ENCODE data around the gene INSM1. TPM values are rescaled to one million over a fixed set of nuclear protein-coding genes. Genes with fewer than 3 reads are reported as not detected.
A peak's percentile ranks its signal among the peaks of the same experiment; 100 is the strongest.

INSM1 gene
- total RNA-seq, 1 experiment from 2014 or later: 3.3 TPM

DNA sequence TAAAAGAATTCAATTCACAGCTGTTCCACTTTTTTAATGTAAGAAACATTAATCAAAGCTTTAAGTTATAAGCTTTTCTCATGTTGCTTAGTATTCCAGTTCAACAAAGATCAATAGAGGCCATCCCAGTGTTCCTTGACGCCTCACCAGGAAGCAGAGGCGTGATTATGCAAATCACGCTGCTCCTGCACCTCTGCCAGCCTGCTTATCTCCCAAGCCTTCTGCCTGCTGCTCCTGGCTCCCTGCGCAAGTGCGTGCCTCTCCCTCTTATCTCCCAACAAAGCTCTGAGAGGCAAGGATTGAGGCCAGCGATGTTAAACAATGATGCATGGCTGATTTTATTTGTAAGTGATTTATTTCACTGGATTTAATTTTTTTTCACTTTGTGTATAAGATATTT lies 42.8 kb downstream of the INSM1 start:
- Mint-ChIP-seq H3K27me3 (ENCODE audit: low read depth) (no peaks in the 10 kb centered on the region), H3K36me3 (no peaks in the 10 kb centered on the region), H3K9me3 (no peaks in the 10 kb centered on the region), H3K27ac (peak overlapping the region; percentile 27; the same call in 1 of the 2 replicates), H3K4me3 (no peak overlapping the region), H3K4me1 (peaks cover 61% of the 10 kb centered on the region)
- DNase-seq (ENCODE audit: low spot score): peak; percentile 48
- POLR2A ChIA-PET: no interaction called here
- TF ChIP-seq, protein P1, sequence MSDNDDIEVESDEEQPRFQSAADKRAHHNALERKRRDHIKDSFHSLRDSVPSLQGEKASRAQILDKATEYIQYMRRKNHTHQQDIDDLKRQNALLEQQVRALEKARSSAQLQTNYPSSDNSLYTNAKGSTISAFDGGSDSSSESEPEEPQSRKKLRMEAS (CRISPR knock-in tag; IDR thresholded peaks at IDR 0.05): peak; percentile 67; the same call in 1 of the 2 replicates
- TF ChIP-seq, protein P2, sequence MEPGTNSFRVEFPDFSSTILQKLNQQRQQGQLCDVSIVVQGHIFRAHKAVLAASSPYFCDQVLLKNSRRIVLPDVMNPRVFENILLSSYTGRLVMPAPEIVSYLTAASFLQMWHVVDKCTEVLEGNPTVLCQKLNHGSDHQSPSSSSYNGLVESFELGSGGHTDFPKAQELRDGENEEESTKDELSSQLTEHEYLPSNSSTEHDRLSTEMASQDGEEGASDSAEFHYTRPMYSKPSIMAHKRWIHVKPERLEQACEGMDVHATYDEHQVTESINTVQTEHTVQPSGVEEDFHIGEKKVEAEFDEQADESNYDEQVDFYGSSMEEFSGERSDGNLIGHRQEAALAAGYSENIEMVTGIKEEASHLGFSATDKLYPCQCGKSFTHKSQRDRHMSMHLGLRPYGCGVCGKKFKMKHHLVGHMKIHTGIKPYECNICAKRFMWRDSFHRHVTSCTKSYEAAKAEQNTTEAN (CRISPR knock-in tag; IDR thresholded peaks at IDR 0.05): no peak
- TF ChIP-seq, protein P3, sequence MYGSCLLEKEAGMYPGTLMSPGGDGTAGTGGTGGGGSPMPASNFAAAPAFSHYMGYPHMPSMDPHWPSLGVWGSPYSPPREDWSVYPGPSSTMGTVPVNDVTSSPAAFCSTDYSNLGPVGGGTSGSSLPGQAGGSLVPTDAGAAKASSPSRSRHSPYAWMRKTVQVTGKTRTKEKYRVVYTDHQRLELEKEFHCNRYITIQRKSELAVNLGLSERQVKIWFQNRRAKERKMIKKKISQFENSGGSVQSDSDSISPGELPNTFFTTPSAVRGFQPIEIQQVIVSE (CRISPR knock-in tag; IDR thresholded peaks at IDR 0.05; ENCODE audit: borderline replicate concordance): no peak
- TF ChIP-seq ZNF671 (CRISPR knock-in tag; IDR thresholded peaks at IDR 0.05): no peak
- CTCF ChIA-PET: interaction anchor here (2.3 kb wide), 1 partner anchor 183 kb away, joined by 14 read pairs; no protein-coding TSS in a partner anchor
- ATAC-seq: peak; percentile 91

DNA sequence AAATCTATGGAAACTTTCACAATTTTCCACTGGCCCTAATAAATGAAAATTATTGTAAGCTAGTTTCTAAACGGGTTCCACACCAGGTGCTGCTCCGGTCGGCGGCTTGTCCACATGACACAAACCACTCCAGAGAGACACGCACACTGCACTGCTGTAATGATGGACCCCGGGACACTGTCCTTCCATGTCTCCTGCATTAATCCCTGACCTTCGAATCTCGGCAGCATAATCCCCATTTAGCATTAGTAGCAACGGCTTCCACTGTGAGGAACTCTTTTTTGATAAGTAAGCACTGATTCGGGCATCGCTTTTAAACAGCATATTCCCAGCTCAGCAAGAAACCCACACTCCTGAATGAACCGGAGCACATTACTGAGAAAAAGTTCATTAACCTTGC lies 43.5 kb downstream of the INSM1 start:
- no peaks in the 10 kb centered on the region for H3K9me3 Mint-ChIP-seq
- H3K36me3 Mint-ChIP-seq: no peaks in the 10 kb centered on the region
- H3K27ac Mint-ChIP-seq: no peak overlapping the region
- ATAC-seq: no peak
- CTCF ChIA-PET: interaction anchor here (0.8 to 2.3 kb wide), 2 partner anchors 41 to 183 kb away, joined by 4 to 14 read pairs; no protein-coding TSS in a partner anchor
- POLR2A ChIA-PET: no interaction called here
- H3K4me3 Mint-ChIP-seq: no peak overlapping the region
- DNase-seq (ENCODE audit: low spot score): no peak
- H3K4me1 Mint-ChIP-seq: peaks cover 61% of the 10 kb centered on the region
- TF ChIP-seq MYBL2 (CRISPR knock-in tag; IDR thresholded peaks at IDR 0.05) (no peak), SMAD3 (CRISPR knock-in tag; IDR thresholded peaks at IDR 0.05; ENCODE audit: borderline replicate concordance) (no peak)
- TF ChIP-seq, protein P4, sequence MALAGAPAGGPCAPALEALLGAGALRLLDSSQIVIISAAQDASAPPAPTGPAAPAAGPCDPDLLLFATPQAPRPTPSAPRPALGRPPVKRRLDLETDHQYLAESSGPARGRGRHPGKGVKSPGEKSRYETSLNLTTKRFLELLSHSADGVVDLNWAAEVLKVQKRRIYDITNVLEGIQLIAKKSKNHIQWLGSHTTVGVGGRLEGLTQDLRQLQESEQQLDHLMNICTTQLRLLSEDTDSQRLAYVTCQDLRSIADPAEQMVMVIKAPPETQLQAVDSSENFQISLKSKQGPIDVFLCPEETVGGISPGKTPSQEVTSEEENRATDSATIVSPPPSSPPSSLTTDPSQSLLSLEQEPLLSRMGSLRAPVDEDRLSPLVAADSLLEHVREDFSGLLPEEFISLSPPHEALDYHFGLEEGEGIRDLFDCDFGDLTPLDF (CRISPR knock-in tag; IDR thresholded peaks at IDR 0.05): no peak
- TF ChIP-seq, protein P5, sequence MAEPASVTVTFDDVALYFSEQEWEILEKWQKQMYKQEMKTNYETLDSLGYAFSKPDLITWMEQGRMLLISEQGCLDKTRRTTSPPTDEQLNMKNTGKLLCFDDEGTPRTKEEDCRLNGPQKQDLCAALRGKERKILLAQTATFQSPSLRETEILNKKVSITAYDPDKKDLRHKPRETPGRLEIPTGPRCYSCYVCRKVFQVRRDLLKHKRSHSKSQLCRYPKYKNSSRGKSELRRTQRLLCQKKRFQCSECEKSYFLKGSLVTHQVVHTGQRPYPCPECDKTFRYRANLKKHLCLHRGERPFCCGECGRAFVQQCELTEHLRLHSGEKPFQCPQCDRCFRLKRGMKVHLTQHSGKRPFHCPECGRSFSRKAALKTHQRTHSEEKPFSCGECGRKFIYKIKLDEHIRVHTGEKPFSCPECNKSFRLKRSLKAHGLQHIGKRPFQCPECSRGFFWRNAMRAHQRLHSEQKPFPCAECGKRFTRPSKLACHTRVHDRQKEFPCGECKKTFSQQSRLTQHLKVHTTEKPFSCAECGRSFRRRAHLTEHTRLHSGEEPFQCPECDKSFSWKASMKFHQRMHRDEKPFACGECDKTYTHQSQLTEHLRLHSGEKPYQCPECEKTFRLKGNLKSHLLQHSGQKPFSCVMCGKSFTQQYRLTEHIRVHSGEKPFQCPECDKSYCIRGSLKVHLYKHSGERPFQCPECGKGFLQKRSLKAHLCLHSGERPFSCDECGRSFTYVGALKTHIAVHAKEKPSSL (CRISPR knock-in tag; conservative IDR thresholded peaks at IDR 0.05): no peak
- no peaks in the 10 kb centered on the region for H3K27me3 Mint-ChIP-seq (ENCODE audit: low read depth)

DNA sequence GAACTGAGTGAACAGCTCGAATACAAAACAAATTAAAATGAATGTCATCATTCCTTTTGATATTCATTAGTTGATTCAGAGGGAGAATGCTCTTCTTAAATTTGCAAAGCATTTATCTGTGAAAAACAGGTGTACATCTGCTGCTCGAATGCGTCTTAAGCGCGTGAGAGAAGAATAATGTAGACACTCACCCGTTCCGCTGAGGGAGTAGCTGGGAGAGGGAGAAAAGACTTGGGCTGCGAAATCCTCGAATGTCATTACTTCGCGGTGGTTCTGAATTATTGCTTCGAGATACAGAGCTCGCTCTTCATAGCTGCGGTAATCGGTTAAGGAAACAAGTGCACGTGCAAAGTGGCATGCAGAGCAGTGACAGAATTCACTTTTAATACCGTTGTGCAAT lies 43.9 kb downstream of the INSM1 start:
- DNase-seq (ENCODE audit: low spot score): no peak
- H3K9me3 Mint-ChIP-seq: no peaks in the 10 kb centered on the region
- no peak for TF ChIP-seq JAZF1 (CRISPR knock-in tag; IDR thresholded peaks at IDR 0.05)
- TF ChIP-seq, protein P6, sequence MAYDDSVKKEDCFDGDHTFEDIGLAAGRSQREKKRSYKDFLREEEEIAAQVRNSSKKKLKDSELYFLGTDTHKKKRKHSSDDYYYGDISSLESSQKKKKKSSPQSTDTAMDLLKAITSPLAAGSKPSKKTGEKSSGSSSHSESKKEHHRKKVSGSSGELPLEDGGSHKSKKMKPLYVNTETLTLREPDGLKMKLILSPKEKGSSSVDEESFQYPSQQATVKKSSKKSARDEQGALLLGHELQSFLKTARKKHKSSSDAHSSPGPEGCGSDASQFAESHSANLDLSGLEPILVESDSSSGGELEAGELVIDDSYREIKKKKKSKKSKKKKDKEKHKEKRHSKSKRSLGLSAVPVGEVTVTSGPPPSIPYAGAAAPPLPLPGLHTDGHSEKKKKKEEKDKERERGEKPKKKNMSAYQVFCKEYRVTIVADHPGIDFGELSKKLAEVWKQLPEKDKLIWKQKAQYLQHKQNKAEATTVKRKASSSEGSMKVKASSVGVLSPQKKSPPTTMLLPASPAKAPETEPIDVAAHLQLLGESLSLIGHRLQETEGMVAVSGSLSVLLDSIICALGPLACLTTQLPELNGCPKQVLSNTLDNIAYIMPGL (CRISPR knock-in tag; IDR thresholded peaks at IDR 0.05): no peak
- TF ChIP-seq SOX15 (CRISPR knock-in tag; IDR thresholded peaks at IDR 0.05): no peak
- TF ChIP-seq SMAD4 (CRISPR knock-in tag; IDR thresholded peaks at IDR 0.05): no peak
- TF ChIP-seq GRHL2 (CRISPR knock-in tag; IDR thresholded peaks at IDR 0.05; ENCODE audit: insufficient replicate concordance, severe bottlenecking): no peak
- TF ChIP-seq, protein P7, sequence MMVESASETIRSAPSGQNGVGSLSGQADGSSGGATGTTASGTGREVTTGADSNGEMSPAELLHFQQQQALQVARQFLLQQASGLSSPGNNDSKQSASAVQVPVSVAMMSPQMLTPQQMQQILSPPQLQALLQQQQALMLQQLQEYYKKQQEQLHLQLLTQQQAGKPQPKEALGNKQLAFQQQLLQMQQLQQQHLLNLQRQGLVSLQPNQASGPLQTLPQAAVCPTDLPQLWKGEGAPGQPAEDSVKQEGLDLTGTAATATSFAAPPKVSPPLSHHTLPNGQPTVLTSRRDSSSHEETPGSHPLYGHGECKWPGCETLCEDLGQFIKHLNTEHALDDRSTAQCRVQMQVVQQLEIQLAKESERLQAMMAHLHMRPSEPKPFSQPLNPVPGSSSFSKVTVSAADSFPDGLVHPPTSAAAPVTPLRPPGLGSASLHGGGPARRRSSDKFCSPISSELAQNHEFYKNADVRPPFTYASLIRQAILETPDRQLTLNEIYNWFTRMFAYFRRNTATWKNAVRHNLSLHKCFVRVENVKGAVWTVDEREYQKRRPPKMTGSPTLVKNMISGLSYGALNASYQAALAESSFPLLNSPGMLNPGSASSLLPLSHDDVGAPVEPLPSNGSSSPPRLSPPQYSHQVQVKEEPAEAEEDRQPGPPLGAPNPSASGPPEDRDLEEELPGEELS (CRISPR knock-in tag; IDR thresholded peaks at IDR 0.05): no peak
- no peak for TF ChIP-seq ZNF219 (CRISPR knock-in tag; IDR thresholded peaks at IDR 0.05; ENCODE audit: borderline replicate concordance)
- TF ChIP-seq ZNF317 (CRISPR knock-in tag; IDR thresholded peaks at IDR 0.05; ENCODE audit: borderline replicate concordance, low read depth): no peak
- no peak for TF ChIP-seq ZNF416 (CRISPR knock-in tag; IDR thresholded peaks at IDR 0.05)
- ATAC-seq: no peak
- H3K27ac Mint-ChIP-seq: no peak overlapping the region; the same call in 1 of the 2 replicates
- H3K4me1 Mint-ChIP-seq: peaks cover 61% of the 10 kb centered on the region
- H3K27me3 Mint-ChIP-seq (ENCODE audit: low read depth): no peaks in the 10 kb centered on the region
- CTCF ChIA-PET: interaction anchor here (0.8 to 2.3 kb wide), 2 partner anchors 42 to 182 kb away, joined by 4 to 14 read pairs; no protein-coding TSS in a partner anchor
- no peaks in the 10 kb centered on the region for H3K36me3 Mint-ChIP-seq
- POLR2A ChIA-PET: no interaction called here
- H3K4me3 Mint-ChIP-seq: no peak overlapping the region

Data from WTC11 (cell line).